Lung (tissue), 12 donors: ENCODE results near the gene PRKCQ. TPM values are rescaled to one million over a fixed set of nuclear protein-coding genes. Genes with fewer than 3 reads are reported as not detected.

ENCODE experiments used
- ATAC-seq: fragments of 200-7000 bp; cut with Tn5 transposase; one replicate; pipeline ENCODE4 v1.9.1; 2020; ENCODE audit warnings: moderate number of reproducible peaks; ENCODE audit not compliant: insufficient read depth, low FRiP score
- DNase-seq, 3 donors: peaks; one replicate each; pipeline ENCODE4 v3.0.0-alpha.2; 2013 to 2017
- H3K27ac ChIP-seq, 2 donors: one replicate each; pipeline ENCODE4 v1.5.1; 2013; ENCODE audit warnings: mild to moderate bottlenecking in 2 of 2, moderate library complexity in 2 of 2, control low read depth in 1 of 2, inconsistent platforms in 1 of 2, low read depth in 1 of 2, low read length in 1 of 2
- H3K27me3 ChIP-seq, 3 donors: one replicate each; pipeline ENCODE4 v1.5.1; 2013; ENCODE audit warnings: low read length in 2 of 3; ENCODE audit not compliant: control insufficient read depth in 3 of 3, insufficient read depth in 3 of 3
- H3K36me3 ChIP-seq, 4 donors: one replicate each; pipeline ENCODE4 v1.5.1; 2013; ENCODE audit warnings: low read length in 4 of 4, mild to moderate bottlenecking in 1 of 4, moderate library complexity in 1 of 4; ENCODE audit not compliant: control insufficient read depth in 4 of 4, insufficient read depth in 4 of 4
- H3K4me1 ChIP-seq, 5 donors: one replicate each; pipeline ENCODE4 v1.5.1; 2013; ENCODE audit warnings: low read length in 5 of 5, mild to moderate bottlenecking in 2 of 5, moderate library complexity in 1 of 5; ENCODE audit not compliant: control insufficient read depth in 5 of 5, insufficient read depth in 5 of 5
- H3K4me3 ChIP-seq: one replicate; pipeline ENCODE4 v1.5.1; 2013; ENCODE audit warnings: mild to moderate bottlenecking, control low read depth, moderate library complexity
- H3K9ac ChIP-seq, 2 donors: one replicate each; pipeline ENCODE4 v1.5.1; 2013; ENCODE audit warnings: low read length in 2 of 2, control low read depth in 1 of 2; ENCODE audit not compliant: insufficient read depth in 1 of 2
- H3K9me3 ChIP-seq, 4 donors: one replicate each; pipeline ENCODE4 v1.5.1; 2013; ENCODE audit warnings: low read length in 3 of 4, mild to moderate bottlenecking in 1 of 4, moderate library complexity in 1 of 4; ENCODE audit not compliant: control insufficient read depth in 4 of 4, insufficient read depth in 3 of 4
- CTCF ChIP-seq: IDR thresholded peaks from 2 replicates; pipeline ENCODE4 v1.5.1; 2012; ENCODE audit warnings: mild to moderate bottlenecking; ENCODE audit errors: control extremely low read depth, extremely low read depth
- WGBS, 2 donors: extraction: QIAGEN DNeasy Blood & Tissue Kit; methylation state at CpG; one replicate each; pipeline ENCODE4 v1.1.7; 2013; 5-methylcytosine and 5-hydroxymethylcytosine counted together
- polyA plus RNA-seq, 2 donors: library from polyadenylated mRNA; stranded (reverse); fragments of 200-250 nt; gene quantifications; one replicate each; pipeline ENCODE4 v1.2.1, GENCODE V29; 2013
- total RNA-seq, 2 donors: library from RNA; depleted of rRNA in 1 of 2; stranded (reverse); fragments of >200 nt in 1 of 2; gene quantifications; one replicate each; pipeline ENCODE4 v1.2.1, GENCODE V29; 2014 to 2021
- donor health status: control.
- donor health status: control.
- donor health status: Bipolar disorder and iron deficiency.
- donor health status: healthy.
- donor health status: DM: yes; HTN: yes; CAD: no.

Gene PRKCQ
- total and polyA plus RNA-seq, 4 donors, result 2.8 to 9.1 (median 7.2) TPM

GRCh38 chr10:6597478-6597877, 17.4 kb upstream of the PRKCQ start:
- H3K27ac ChIP-seq, result no peak overlapping the region
- H3K27me3 ChIP-seq, result peaks cover 0 to 3% (median 0%) of the 10 kb centered on the region in 3 donors
- no peak overlapping the region for H3K4me3 ChIP-seq
- no peak overlapping the region for H3K9ac ChIP-seq
- H3K4me1 ChIP-seq, result peaks cover 0 to 2% (median 0%) of the 10 kb centered on the region in 5 donors
- no peak for TF ChIP-seq CTCF
- no peaks in the 10 kb centered on the region for H3K36me3 ChIP-seq
- DNase-seq (no peak), ATAC-seq (no peak)
- 79 to 81% methylated on average over 5 of the region's 5 CpGs for WGBS, 2 donors
- H3K9me3 ChIP-seq, result no peaks in the 10 kb centered on the region

GRCh38 chr10:6595499-6595898, 15.4 kb upstream of the PRKCQ start:
- TF ChIP-seq CTCF, result no peak
- no peak overlapping the region for H3K27ac ChIP-seq
- H3K36me3 ChIP-seq, result no peaks in the 10 kb centered on the region
- H3K4me1 ChIP-seq, result peaks cover 0 to 2% (median 0%) of the 10 kb centered on the region in 5 donors
- H3K9me3 ChIP-seq, result no peaks in the 10 kb centered on the region
- peaks cover 0 to 3% (median 0%) of the 10 kb centered on the region in 3 donors for H3K27me3 ChIP-seq
- H3K9ac ChIP-seq, result no peak overlapping the region
- H3K4me3 ChIP-seq, result no peak overlapping the region
- no peak for DNase-seq
- ATAC-seq, result no peak
- 89 to 90% methylated on average over 4 of the region's 4 CpGs for WGBS, 2 donors

GRCh38 chr10:6593241-6593671, 13.2 kb upstream of the PRKCQ start:
- no peak for DNase-seq
- Histone ChIP-seq H3K9me3 (no peaks in the 10 kb centered on the region), H3K4me3 (no peak overlapping the region), H3K4me1 (no peaks in the 10 kb centered on the region), H3K27ac (no peak overlapping the region), H3K27me3 (peaks cover 0 to 3% (median 0%) of the 10 kb centered on the region in 3 donors), H3K9ac (no peak overlapping the region), H3K36me3 (no peaks in the 10 kb centered on the region)
- WGBS, 2 donors, result 86 to 90% methylated on average over 7 of the region's 7 CpGs
- ATAC-seq, result no peak
- TF ChIP-seq CTCF, result no peak

GRCh38 chr10:6592080-6592479, 12.0 kb upstream of the PRKCQ start:
- H3K4me1 ChIP-seq, result no peaks in the 10 kb centered on the region
- no peaks in the 10 kb centered on the region for H3K36me3 ChIP-seq
- H3K9ac ChIP-seq, result no peak overlapping the region
- H3K27me3 ChIP-seq, result no peaks in the 10 kb centered on the region
- no peaks in the 10 kb centered on the region for H3K9me3 ChIP-seq
- TF ChIP-seq CTCF, result no peak
- no peak for ATAC-seq
- DNase-seq, result no peak
- H3K27ac ChIP-seq, result no peak overlapping the region
- no peak overlapping the region for H3K4me3 ChIP-seq
